GM21717 (cell line): ENCODE data around the gene COL27A1.

Source experiments
- ATAC-seq: cut with Tn5 transposase; IDR thresholded peaks from one replicate; pipeline ENCODE4 v1.9.1; 2021; ENCODE audit warnings: mild to moderate bottlenecking, moderate library complexity; ENCODE audit not compliant: unreplicated experiment

Gene COL27A1

GRCh38 chr9:114155263-114155994, at the start of gene COL27A1:
Gene COL27A1 (plus strand): TSS chr9:114155537. CDS start chr9:114155951, 414 bp downstream.
- ATAC-seq: peak; percentile 76

DNA sequence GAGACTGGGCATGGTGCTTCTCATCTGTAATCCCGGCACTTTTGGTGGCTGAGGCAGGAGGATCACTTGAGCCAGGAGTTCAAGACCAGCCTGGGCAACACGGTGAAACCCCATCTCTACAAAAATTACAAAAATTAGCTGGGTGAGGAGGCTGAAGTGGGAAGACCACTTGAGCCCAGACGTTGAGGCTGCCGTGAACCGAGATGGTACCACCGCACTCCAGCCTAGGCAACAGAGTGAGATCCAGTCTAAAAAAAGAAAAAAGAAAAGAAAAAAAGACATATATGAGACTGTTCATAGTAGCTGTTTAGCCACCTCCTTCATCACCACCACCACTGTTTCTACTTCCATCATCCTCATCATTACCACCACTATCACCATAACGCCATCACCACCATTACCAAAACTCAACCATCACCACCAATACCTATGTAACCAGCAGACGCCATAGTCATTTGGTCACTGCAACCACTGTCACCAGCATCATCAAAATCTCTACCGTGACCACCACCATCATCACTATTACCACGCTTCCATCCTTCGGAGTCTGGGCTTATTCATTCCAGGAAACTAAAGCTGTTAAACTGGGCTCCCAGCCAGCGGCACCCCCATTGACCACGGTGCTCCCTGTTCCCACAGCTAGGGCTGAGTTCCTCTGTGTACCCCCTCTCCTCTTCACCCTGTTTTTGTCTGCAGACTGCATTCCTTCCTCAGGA, 47.9 kb upstream of the COL27A1 start:
- ATAC-seq: no peak

DNA sequence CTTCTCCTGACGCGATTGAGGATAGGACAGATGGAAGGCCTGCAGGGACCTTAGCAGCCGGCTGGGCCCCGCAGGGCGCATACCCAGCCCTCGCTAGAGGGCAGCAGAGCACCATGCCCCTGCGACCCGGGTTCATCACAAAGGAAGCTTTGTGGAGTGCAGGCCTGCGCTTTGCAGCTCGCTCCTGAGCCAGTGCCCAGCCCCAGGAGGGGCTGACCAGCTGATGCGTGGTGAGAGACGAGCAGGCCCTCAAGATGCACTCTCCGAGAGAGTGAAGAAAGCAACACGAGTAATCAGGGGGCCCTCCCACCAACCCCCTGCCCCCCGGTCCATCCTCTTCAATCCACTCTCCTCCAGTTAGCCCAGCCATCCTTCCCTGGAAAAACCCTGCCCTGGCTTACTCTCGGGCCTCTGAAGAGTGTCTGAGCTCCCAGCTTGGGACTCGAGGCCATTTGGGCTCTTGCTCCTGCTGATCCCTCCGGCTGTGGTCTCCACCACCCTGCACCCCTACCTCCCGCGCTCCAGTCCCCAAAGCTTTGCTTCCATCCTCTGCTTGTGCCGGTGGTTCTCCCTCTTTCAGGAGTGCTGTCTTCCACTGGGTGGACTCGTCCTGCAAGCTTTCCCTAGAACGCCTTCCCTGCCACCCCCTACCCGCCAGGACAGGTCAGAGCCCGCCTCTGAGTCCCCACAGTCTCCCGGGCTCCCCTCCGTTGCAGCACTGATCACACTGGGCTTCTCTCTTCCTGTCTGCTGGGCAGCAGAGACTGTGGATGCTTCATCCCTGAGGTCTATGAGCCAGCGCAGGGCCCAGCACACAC, 47.1 kb upstream of the COL27A1 start:
- ATAC-seq: no peak

DNA sequence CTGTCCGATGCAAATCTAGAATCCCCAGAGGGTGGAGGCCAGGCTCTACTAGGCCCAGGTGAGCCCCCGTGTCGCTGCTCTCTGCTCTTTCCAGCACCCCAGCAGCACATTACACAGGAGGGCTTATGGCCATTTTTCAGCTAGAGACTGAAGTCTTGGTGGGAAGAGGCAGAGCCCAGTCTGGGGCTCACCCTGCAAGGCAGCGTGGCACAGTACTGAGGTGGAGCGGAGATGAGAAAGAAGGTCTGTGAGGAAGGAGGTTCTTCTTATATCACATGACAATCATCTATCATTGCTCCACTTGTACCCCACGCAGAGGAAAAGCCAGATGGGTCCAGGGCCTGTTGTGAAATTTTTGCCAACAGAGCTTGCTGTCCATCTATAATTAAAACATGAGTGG, 46.2 kb upstream of the COL27A1 start:
- no peak for ATAC-seq

- ATAC-seq: no peak
Measured at GRCh38 chr9:114110180-114110579, 45.2 kb upstream of the COL27A1 start.

GRCh38 chr9:114112325-114112724, 43.0 kb upstream of the COL27A1 start:
- ATAC-seq: no peak

DNA sequence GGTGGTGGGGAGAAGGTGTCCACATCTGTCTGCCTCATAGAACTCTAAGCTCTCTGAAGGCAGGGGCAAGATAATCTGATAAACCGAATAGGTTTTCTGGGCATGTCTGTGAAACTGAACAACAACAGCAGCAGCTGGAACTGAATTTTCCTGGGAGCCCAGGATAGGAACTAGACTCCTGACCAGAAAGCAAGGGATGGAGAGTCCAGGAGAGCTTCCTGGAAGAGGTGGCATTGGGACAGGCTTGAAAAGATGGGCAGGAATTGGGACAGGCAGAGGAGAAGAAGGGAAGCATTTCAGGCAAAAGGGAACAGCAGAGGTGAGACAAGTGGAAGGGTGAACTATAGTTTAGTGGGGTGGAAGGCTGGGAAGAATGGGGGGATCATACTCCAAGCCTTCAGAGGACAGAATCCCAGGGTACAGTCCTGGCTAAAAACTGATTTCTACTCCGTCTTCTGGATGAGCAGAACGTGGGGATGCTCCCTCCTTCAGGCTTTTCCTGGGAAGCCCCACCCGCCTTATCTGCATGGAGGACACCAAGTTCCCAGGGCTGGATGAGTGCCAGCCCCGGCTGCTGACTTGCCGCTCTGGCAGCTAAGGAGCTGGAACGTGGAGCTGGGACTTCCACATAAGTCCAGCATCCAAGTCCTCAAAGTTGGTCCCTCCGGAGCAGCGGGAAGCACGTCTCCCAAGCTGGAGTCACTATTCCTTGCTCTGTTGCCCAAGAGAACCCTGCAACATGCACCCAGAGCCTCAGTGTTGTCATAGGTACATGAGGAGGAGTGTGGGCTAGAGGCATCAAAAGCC, 42.4 kb upstream of the COL27A1 start:
- no peak for ATAC-seq

DNA sequence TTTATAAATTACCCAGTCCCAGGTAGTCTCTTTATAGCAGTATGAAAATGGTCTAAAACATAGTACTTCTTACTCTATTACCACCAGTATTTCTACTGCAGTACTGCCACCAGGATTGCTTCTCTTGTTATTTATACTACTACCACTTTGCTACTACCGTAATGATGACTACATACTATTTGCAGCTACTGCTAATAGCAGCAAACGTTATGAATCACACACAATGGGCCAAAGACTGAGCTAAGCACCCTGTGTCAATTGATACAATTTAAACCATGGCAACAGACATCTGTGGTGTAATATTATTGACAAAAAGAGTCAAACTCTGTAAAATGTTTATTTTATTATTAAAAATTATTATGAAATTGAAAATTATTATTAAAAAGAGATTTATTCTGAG, 41.0 kb upstream of the COL27A1 start:
- no peak for ATAC-seq

DNA sequence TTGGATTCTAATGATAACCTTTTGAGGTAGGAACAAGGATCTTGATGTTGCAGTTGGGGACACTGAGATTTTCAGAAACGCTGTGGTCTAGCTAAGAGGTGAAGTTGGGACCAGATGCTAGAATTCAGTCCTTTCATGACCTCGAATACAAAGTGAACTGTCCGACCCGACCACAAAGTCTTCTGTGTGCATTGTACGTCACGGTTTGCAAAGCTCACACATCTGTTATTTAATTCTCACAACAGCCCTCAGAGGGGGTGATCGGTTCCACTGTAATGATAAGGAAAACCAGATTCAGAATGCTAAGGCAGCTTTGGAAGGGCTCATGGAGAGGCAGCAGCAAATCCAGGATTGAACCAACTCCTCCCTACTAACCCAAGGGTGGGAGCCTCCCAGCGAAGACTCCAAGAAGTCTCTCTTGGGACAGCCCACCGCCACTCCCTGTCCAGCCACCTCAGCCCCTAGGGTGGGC, 39.6 kb upstream of the COL27A1 start:
- no peak for ATAC-seq

GRCh38 chr9:114116126-114116747, 39.1 kb upstream of the COL27A1 start:
- no peak for ATAC-seq

DNA sequence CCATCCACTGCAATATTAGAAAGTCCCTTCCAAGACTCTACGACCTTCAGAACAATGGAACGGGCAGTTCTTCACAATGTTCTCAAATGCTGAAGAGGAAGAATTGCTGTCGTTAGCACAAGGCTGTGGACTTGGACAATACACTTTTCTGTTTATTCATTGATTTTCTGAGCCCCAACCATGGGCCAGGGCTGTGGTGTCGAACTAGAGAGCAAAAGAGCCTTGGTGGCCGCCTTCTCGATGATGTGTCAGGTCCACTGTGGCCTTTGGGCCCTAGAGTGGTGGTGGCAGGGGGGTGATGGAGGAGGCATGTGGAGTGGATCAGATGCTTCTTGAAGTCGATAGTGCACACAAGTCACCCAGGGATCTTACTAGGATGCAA, 37.7 kb upstream of the COL27A1 start:
- ATAC-seq: no peak

- ATAC-seq: no peak
Measured at GRCh38 chr9:114117996-114118830, 37.1 kb upstream of the COL27A1 start.

DNA sequence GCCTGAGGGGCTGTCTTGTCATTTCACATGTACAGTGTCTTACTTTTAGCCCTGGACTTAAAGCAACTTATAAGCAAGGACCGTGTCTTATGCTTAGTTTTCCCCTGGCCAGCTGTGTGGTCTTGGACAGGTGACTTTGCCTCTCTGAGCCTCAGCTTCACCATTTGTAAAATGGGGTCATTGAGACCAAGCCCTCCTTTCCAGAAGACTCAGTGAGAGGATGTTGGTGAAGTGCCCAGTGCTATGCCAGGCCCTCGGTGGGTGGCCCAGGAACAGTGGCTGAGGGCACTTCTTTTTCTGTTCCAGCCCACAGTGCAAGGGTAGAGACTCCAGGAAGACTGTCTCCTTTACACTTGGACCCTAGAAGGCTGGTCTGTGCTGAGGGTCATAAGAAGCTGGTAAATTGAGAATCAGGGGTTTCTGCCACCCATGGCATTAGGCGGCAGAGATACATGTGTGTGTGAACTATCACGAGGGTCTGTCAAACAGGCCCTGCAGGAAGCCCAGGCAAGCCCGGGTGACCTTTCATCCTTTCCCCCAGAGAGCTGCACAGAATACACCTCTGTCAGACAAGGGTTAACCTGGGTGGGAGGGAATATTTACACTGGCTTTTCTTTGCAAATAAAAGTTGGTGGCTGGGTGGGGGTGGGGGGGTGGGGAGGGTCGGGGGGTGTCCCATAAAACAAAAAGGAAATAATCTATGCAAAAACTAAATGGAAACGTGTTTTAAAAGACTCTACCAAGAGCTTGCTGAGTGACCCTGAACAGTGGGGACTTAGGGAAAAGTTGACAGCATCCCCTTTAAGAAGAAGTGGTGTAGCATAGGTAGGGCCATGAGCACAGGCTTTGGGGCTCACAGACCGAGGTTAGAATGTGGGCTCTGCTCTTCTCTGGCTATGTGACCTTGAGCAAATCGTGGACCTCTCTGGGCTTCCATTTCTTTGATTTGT, 35.8 kb upstream of the COL27A1 start:
- ATAC-seq: no peak

DNA sequence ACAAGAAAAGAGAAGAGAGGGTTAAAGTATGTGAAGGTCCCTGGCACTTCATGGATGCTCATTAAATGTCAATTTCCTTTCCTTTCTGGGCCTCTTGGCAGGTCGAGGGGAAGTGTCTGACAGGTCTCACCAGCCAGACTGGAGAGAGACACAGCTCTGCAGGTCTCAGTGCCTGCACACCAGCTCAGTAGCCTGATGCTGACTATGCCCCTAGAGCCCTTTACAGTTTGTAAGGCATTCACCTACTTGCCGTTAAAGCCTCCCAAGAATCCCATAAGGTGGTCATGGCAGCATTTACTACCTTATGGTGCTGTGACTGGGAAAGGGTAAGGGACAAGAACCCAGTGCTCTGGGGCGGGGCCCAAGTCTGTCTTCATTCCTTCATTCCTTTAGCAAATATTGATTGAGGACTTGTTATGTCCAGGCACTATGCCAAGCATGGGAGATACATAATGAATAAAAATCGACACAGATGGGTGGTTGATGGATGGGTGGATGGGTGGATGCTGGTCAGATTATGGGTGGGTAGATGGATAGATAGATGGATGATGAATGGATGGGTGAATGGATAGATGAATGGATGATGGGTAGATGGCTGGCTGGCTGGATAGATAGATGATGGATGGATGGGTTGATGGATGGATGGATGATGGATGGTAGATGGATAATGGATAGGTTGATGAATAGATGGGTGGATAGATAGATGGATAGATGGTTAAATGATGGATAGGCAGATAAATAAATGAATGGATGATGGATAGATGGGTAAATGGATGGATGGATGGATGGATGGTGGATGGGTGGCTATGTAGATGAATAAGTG, 34.9 kb upstream of the COL27A1 start:
- no peak for ATAC-seq

DNA sequence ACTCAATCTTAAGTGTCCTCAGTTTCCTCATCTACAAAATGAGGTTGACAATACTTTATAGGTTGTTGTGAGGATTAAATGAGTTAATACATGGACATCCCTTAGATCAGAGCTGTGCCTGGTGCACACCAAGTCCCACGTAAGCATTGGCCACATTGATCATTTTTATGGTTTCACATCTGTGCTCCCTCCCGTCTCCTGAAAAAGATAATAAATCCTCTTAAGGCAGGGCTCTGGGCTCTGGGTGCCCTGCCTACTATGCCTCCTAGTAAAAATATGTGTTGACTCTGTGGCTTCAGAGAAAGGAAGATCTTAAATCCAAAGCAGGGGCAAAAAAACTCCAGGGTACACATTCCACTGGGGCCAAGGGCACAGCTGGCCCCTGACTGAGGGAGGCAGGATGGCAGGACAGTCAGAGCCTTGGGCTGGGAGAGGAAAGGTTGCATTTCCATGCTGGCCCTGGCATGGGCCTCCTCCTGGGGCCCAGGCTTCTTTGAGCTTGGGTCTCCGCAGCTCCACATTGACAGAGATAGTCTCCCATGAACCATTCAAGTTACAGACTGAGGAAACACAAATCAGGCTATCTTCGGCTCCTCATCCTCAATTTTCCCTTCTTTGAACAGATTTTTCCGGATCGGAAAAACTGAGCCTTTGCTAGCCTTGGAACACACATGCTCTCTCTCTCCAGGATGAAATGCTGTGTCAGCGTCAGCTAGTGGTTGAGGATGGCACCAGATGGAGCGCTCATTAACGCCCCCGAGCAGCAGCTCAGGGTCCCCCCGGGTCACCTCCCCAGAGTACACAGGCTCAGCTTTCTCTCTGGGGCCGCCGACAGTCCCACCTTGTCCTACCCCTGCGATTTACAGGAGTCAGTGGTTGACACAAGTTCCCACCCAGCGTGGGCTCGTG, 33.9 kb upstream of the COL27A1 start:
- no peak for ATAC-seq
